DOHH2 (cell line): ENCODE measurements around the gene FAM9C.

Source experiments
- H3F3A ChIP-seq: fragments of 200-600 bp; sonication (generic), shearing (Covaris generic); 2 replicates; pipeline ENCODE4 v1.6.0; 2016; ENCODE audit warnings: antibody characterized with exemption, mild to moderate bottlenecking; ENCODE audit not compliant: control insufficient read depth, insufficient read depth
- H3K27ac ChIP-seq: fragments of 200-600 bp; sonication (generic); 2 replicates; pipeline ENCODE4 v1.5.1; 2014; ENCODE audit warnings: low read depth, mild to moderate bottlenecking, low read length, moderate library complexity
- H3K27me3 ChIP-seq: fragments of 200-600 bp; sonication (generic); 2 replicates; pipeline ENCODE4 v1.6.1; 2014; ENCODE audit warnings: mild to moderate bottlenecking, low read length, mixed read lengths; ENCODE audit not compliant: control insufficient read depth
- H3K36me3 ChIP-seq: fragments of 200-600 bp; sonication (generic); 2 replicates; pipeline ENCODE4 v1.6.1; 2014; ENCODE audit warnings: mild to moderate bottlenecking, low read length, moderate library complexity, mixed read lengths; ENCODE audit not compliant: control insufficient read depth
- H3K4me1 ChIP-seq: fragments of 200-600 bp; sonication (generic); 2 replicates; pipeline ENCODE4 v1.6.1; 2014; ENCODE audit warnings: mild to moderate bottlenecking, low read length, mixed read lengths; ENCODE audit not compliant: control insufficient read depth
- H3K4me2 ChIP-seq: fragments of 200-600 bp; sonication (generic); 2 replicates; pipeline ENCODE4 v1.6.0; 2014; ENCODE audit warnings: mild to moderate bottlenecking, low read length, moderate library complexity
- H3K4me3 ChIP-seq: fragments of 200-600 bp; sonication (generic); 2 replicates; pipeline ENCODE4 v1.5.1; 2014; ENCODE audit warnings: mild to moderate bottlenecking, low read length, mixed read lengths
- H3K79me2 ChIP-seq: fragments of 200-600 bp; sonication (generic); 2 replicates; pipeline ENCODE4 v1.6.1; 2014; ENCODE audit warnings: mild to moderate bottlenecking, low read length, mixed read lengths; ENCODE audit not compliant: control insufficient read depth
- H3K9me2 ChIP-seq: fragments of 200-600 bp; sonication (generic); replicated peaks from 2 replicates; pipeline ENCODE4 v1.6.1; 2014; ENCODE audit warnings: mild to moderate bottlenecking, low read length, mixed read lengths; ENCODE audit not compliant: control insufficient read depth
- H3K9me3 ChIP-seq: fragments of 200-600 bp; sonication (generic); 2 replicates; pipeline ENCODE4 v1.6.1; 2014; ENCODE audit warnings: antibody characterized with exemption, low read length, mixed read lengths; ENCODE audit not compliant: control insufficient read depth, insufficient read depth
- H4K20me1 ChIP-seq: fragments of 200-600 bp; sonication (generic); 2 replicates; pipeline ENCODE4 v1.6.0; 2014; ENCODE audit warnings: low read depth, mild to moderate bottlenecking, antibody characterized with exemption, low read length, moderate library complexity; ENCODE audit not compliant: control insufficient read depth, insufficient read depth
- EZH2phosphoT487 ChIP-seq: fragments of 200-600 bp; sonication (generic); IDR thresholded peaks from 2 replicates; pipeline ENCODE4 v1.6.1; 2017; ENCODE audit warnings: borderline replicate concordance, mild to moderate bottlenecking, antibody characterized with exemption, low read length, moderate library complexity, mixed read lengths
- TF ChIP-seq, protein P1 (sequence below): fragments of 200-600 bp; sonication (generic); IDR thresholded peaks from one replicate; pipeline ENCODE4 v1.5.1; 2014; ENCODE audit warnings: antibody characterized with exemption, mild to moderate bottlenecking, low read depth, low read length; ENCODE audit not compliant: poor library complexity, severe bottlenecking

The FAM9C gene

DNA sequence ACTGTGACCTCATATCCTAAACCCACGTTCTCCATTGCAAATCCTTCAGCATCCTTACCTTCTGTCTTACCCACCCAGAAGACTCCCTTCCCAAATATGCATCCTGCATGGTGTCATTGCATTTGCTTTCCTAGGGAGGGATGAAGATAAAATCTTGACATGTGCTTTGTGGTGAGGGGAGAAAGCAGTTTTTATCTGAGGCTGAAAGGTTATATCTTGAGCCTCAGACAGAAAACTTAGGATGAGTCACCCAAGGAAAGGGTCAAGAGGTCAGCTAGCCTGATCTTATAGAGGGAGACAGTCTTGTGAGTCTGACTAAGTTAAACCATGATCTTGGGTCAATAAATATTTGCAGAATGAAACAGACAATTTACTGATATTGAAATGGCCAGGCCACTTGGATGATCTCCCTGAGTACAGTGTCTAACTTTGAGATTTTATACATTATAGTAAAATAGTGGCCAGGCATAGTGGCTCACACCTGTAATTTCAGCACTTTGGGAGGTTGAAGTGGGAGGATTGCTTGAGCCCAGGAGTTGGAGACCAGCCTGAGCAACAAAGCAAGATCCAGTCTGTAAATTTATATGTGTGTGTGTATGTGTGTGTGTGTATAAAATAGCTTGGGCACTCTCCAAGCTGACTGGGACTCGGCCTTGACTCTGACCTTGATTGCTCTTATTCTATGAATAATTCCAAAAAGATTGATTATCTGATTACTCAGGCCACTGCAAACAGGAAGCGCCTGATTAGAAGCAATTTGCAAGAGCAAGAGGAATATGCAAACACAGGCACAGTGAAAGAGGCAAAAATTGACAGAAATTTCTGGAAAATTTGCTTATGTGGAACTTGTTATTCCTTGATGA lies 15.4 kb upstream of the FAM9C start:
- Histone ChIP-seq H3F3A (no peaks in the 10 kb centered on the region), H3K27ac (no peak overlapping the region), H3K9me3 (no peaks in the 10 kb centered on the region), H3K4me1 (peaks cover 3% of the 10 kb centered on the region; the same call in 1 of the 2 replicates), H3K27me3 (no peaks in the 10 kb centered on the region), H3K36me3 (no peaks in the 10 kb centered on the region), H4K20me1 (no peaks in the 10 kb centered on the region), H3K4me2 (no peak overlapping the region), H3K9me2 (no peaks in the 10 kb centered on the region), H3K79me2 (no peaks in the 10 kb centered on the region), H3K4me3 (no peak overlapping the region)
- no peak for TF ChIP-seq EZH2phosphoT487
- TF ChIP-seq, protein P1, sequence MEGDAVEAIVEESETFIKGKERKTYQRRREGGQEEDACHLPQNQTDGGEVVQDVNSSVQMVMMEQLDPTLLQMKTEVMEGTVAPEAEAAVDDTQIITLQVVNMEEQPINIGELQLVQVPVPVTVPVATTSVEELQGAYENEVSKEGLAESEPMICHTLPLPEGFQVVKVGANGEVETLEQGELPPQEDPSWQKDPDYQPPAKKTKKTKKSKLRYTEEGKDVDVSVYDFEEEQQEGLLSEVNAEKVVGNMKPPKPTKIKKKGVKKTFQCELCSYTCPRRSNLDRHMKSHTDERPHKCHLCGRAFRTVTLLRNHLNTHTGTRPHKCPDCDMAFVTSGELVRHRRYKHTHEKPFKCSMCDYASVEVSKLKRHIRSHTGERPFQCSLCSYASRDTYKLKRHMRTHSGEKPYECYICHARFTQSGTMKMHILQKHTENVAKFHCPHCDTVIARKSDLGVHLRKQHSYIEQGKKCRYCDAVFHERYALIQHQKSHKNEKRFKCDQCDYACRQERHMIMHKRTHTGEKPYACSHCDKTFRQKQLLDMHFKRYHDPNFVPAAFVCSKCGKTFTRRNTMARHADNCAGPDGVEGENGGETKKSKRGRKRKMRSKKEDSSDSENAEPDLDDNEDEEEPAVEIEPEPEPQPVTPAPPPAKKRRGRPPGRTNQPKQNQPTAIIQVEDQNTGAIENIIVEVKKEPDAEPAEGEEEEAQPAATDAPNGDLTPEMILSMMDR: no peak

DNA sequence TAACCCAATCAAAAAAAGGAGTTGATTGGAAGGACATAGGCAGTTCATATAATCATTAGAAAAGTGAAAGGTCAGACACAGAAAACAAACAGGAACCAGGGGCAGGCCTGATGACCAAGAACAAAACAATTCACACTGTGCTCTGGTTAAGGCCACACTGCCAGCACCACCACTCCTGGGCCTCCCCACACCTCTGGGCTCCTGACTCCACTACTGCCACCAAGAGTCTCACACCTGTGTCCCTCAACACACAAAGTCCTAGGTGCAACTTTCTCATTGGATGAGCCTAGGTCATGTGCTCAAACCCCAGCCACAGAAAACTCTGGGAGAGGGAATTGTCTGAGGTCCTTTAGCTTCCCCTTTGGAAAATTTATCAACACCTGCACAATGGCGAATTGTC lies 11.1 kb upstream of the FAM9C start:
- Histone ChIP-seq H3K9me2 (no peaks in the 10 kb centered on the region), H3K36me3 (no peaks in the 10 kb centered on the region), H3K9me3 (peaks cover 3% of the 10 kb centered on the region; the same call in 1 of the 2 replicates), H3K4me2 (no peak overlapping the region), H3K27me3 (no peaks in the 10 kb centered on the region), H3F3A (0 out of 2 replicates have a peak, but pooled peaks cover 2% of the 10 kb centered on the region), H3K4me3 (no peak overlapping the region), H4K20me1 (no peaks in the 10 kb centered on the region), H3K4me1 (peaks cover 28% of the 10 kb centered on the region), H3K27ac (no peak overlapping the region), H3K79me2 (no peaks in the 10 kb centered on the region)
- TF ChIP-seq EZH2phosphoT487: no peak
- TF ChIP-seq, protein P1: no peak

DNA sequence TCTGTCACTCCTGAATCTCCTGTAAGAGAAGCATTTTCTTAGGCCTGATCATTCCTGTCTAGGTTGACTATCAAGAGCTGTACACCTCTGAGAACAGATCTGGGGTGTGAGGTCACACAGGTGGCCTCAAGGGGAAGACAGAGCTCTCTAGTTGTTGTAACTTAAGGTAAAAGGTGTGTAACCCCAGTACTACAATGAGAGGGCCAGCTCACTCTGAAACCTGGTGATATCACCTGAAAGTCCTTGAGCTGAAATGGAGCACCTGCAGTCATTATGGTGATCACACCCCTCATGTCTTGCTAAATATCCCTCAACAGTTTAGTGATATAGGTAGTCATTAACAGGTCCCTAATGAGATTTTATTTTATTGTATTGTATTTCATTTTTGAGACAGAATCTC lies 8.8 kb upstream of the FAM9C start:
- peaks cover 3% of the 10 kb centered on the region; the same call in 1 of the 2 replicates for H3K9me3 ChIP-seq
- no peaks in the 10 kb centered on the region for H3K27me3 ChIP-seq
- no peaks in the 10 kb centered on the region for H4K20me1 ChIP-seq
- no peak overlapping the region for H3K4me3 ChIP-seq
- no peaks in the 10 kb centered on the region for H3K36me3 ChIP-seq
- H3K4me1 ChIP-seq: peaks cover 28% of the 10 kb centered on the region
- no peaks in the 10 kb centered on the region for H3K9me2 ChIP-seq
- 0 out of 2 replicates have a peak, but pooled peaks cover 2% of the 10 kb centered on the region for H3F3A ChIP-seq
- H3K4me2 ChIP-seq: no peak overlapping the region
- TF ChIP-seq, protein P1: no peak
- TF ChIP-seq EZH2phosphoT487: no peak
- H3K79me2 ChIP-seq: no peaks in the 10 kb centered on the region
- H3K27ac ChIP-seq: no peak overlapping the region
